SK-N-SH (cell line): Measurements from ENCODE around the gene SAMD14. TPM values are rescaled to one million over a fixed set of nuclear protein-coding genes. Genes with fewer than 3 reads are reported as not detected.

ENCODE experiments used
- CTCF ChIA-PET: fragments of 300-600, 350-600 bp; formaldehyde crosslinking; extraction: SDS; loops from one replicate; lab custom pipeline; 2021; lab: Yijun Ruan, JAX
- POLR2A ChIA-PET: fragments of 350-600 bp; sonication (Branson Sonifier 250); formaldehyde crosslinking; extraction: SDS; loops from one replicate; lab custom pipeline; 2020; ENCODE audit warnings: antibody characterized with exemption, inconsistent platforms; lab: Yijun Ruan, JAX
- DNase-seq: peaks from one replicate; pipeline ENCODE4 v3.0.0; 2012
- H2AFZ ChIP-seq: fragments of 200-600 bp; sonication (generic); 2 replicates; pipeline ENCODE4 v1.8.1; 2016; ENCODE audit warnings: antibody characterized with exemption, mild to moderate bottlenecking, low read depth
- H3F3A ChIP-seq: fragments of 200-600 bp; sonication (generic); replicated peaks from 2 replicates; pipeline ENCODE3; 2016; ENCODE audit warnings: antibody characterized with exemption, mild to moderate bottlenecking; ENCODE audit not compliant: insufficient read depth
- H3K27ac ChIP-seq, 2 experiments: fragments of 200-500 bp in 1 of 2; fragments of 200-600 bp in 1 of 2; sonication (Bioruptor generic) in 1 of 2; sonication (generic), shearing (Covaris generic) in 1 of 2; 2 replicates each; pipeline versions ENCODE4 v1.5.1 to v1.6.1; 2014 to 2016; ENCODE audit warnings: low read depth in 2 of 2, inconsistent platforms in 1 of 2, low read length in 1 of 2, mild to moderate bottlenecking in 1 of 2, mixed read lengths in 1 of 2
- H3K27me3 ChIP-seq: fragments of 200-600 bp; sonication (generic), shearing (Covaris generic); 2 replicates; pipeline ENCODE4 v1.6.1; 2016; ENCODE audit warnings: mixed run types; ENCODE audit not compliant: insufficient read depth
- H3K36me3 ChIP-seq, 2 experiments: fragments of 200-500 bp in 1 of 2; fragments of 200-600 bp in 1 of 2; sonication (Bioruptor generic) in 1 of 2; sonication (generic) in 1 of 2; replicated peaks in 1 of 2; 2 replicates each; pipeline versions ENCODE3 to v1.5.1; 2014 to 2016; ENCODE audit warnings: low read length in 1 of 2, mild to moderate bottlenecking in 1 of 2; ENCODE audit not compliant: insufficient read depth in 2 of 2, control insufficient read depth in 1 of 2
- H3K4me1 ChIP-seq, 2 experiments: fragments of 200-500 bp in 1 of 2; fragments of 200-600 bp in 1 of 2; sonication (Bioruptor generic) in 1 of 2; sonication (generic), shearing (Covaris generic) in 1 of 2; 2 replicates each; pipeline versions ENCODE4 v1.5.1 to v1.6.1; 2014 to 2016; ENCODE audit warnings: low read depth in 1 of 2, low read length in 1 of 2, mixed run types in 1 of 2; ENCODE audit not compliant: insufficient read depth in 2 of 2, control insufficient read depth in 1 of 2
- H3K4me2 ChIP-seq: fragments of 200-600 bp; sonication (generic), shearing (Covaris generic); 2 replicates; pipeline ENCODE4 v1.6.1; 2017; ENCODE audit warnings: mixed run types
- H3K4me3 ChIP-seq, 2 experiments: fragments of 200-500 bp in 1 of 2; fragments of 200-600 bp in 1 of 2; sonication (Bioruptor generic) in 1 of 2; sonication (generic), shearing (Covaris generic) in 1 of 2; 2 replicates each; pipeline versions ENCODE4 v1.5.1 to v1.8.1; 2014 to 2016; ENCODE audit warnings: low read depth in 2 of 2, inconsistent platforms in 1 of 2, low read length in 1 of 2, mild to moderate bottlenecking in 1 of 2, mixed read lengths in 1 of 2, moderate library complexity in 1 of 2
- H3K79me2 ChIP-seq: fragments of 200-600 bp; sonication (generic); 2 replicates; pipeline ENCODE4 v1.8.1; 2017; ENCODE audit warnings: mild to moderate bottlenecking; ENCODE audit not compliant: insufficient read depth
- H3K9ac ChIP-seq: fragments of 200-600 bp; sonication (generic); 2 replicates; pipeline ENCODE4 v1.6.1; 2017; ENCODE audit warnings: mixed run types
- H3K9me2 ChIP-seq: fragments of 200-600 bp; sonication (generic); 2 replicates; pipeline ENCODE4 v1.6.1; 2017; ENCODE audit warnings: mixed run types
- H3K9me3 ChIP-seq: fragments of 200-600 bp; sonication (generic); 2 replicates; pipeline ENCODE4 v1.6.1; 2017; ENCODE audit warnings: mixed run types, mild to moderate bottlenecking, moderate library complexity
- H4K20me1 ChIP-seq: fragments of 200-600 bp; sonication (generic); 2 replicates; pipeline ENCODE4 v1.6.1; 2017; ENCODE audit warnings: mild to moderate bottlenecking, mixed run types; ENCODE audit not compliant: insufficient read depth
- CHD2 ChIP-seq: fragments of 150-350 bp; IDR thresholded peaks from 2 replicates; pipeline ENCODE4 v1.6.1; 2018; ENCODE audit warnings: low read length; ENCODE audit not compliant: partially characterized antibody
- CTCF ChIP-seq: fragments of 200-600 bp; sonication (generic); IDR thresholded peaks from 2 replicates; pipeline ENCODE4 v1.6.1; 2017; ENCODE audit warnings: antibody characterized with exemption, mild to moderate bottlenecking, moderate library complexity
- ELF1 ChIP-seq: IDR thresholded peaks from 2 replicates; pipeline ENCODE4 v1.4.0; 2012
- EZH2phosphoT487 ChIP-seq: fragments of 200-600 bp; sonication (generic); IDR thresholded peaks from 2 replicates; pipeline ENCODE4 v1.6.1; 2017; ENCODE audit warnings: low read depth, mixed run types, mild to moderate bottlenecking, antibody characterized with exemption, moderate library complexity, borderline replicate concordance
- FOXM1 ChIP-seq: IDR thresholded peaks from 2 replicates; pipeline ENCODE4 v1.4.0; 2012; ENCODE audit warnings: low read depth, mild to moderate bottlenecking
- GATA2 ChIP-seq: sonication (generic); formaldehyde crosslinking; IDR thresholded peaks from 2 replicates; pipeline ENCODE4 v1.5.0; 2020; ENCODE audit warnings: mild to moderate bottlenecking, missing genetic modification reagents
- IRF3 ChIP-seq: fragments of 150-350 bp; IDR thresholded peaks from 2 replicates; pipeline ENCODE4 v1.6.1; 2016; ENCODE audit warnings: mild to moderate bottlenecking, low read depth, low read length
- MAX ChIP-seq: IDR thresholded peaks from 2 replicates; pipeline ENCODE4 v1.4.0; 2012; ENCODE audit warnings: low read depth
- MEF2A ChIP-seq: IDR thresholded peaks from 2 replicates; pipeline ENCODE4 v1.4.0; 2012; ENCODE audit warnings: low read depth, borderline replicate concordance
- MXI1 ChIP-seq: IDR thresholded peaks from 2 replicates; pipeline ENCODE4 v1.6.1; 2012; ENCODE audit warnings: mild to moderate bottlenecking, low read depth, low read length, improper control_type of control experiment
- NRF1 ChIP-seq: IDR thresholded peaks from 2 replicates; pipeline ENCODE4 v1.6.1; 2012; ENCODE audit warnings: low read depth, mild to moderate bottlenecking, low read length
- RAD21 ChIP-seq: IDR thresholded peaks from 2 replicates; pipeline ENCODE4 v1.6.1; 2012; ENCODE audit warnings: mild to moderate bottlenecking, low read length
- RCOR1 ChIP-seq: fragments of 150-350 bp; IDR thresholded peaks from 2 replicates; pipeline ENCODE4 v1.6.1; 2017; ENCODE audit warnings: antibody characterized with exemption, low read length
- RFX5 ChIP-seq: IDR thresholded peaks from 2 replicates; pipeline ENCODE4 v1.6.1; 2012; ENCODE audit warnings: mild to moderate bottlenecking, improper control_type of control experiment, low read length
- RXRA ChIP-seq: IDR thresholded peaks from 2 replicates; pipeline ENCODE4 v1.4.0; 2012; ENCODE audit warnings: low read depth, mild to moderate bottlenecking, borderline replicate concordance
- SIN3A ChIP-seq: IDR thresholded peaks from 2 replicates; pipeline ENCODE4 v1.6.1; 2012; ENCODE audit warnings: low read depth, mild to moderate bottlenecking, low read length, moderate library complexity, borderline replicate concordance
- SMC3 ChIP-seq: IDR thresholded peaks from 2 replicates; pipeline ENCODE4 v1.6.1; 2012; ENCODE audit warnings: low read depth, low read length, improper control_type of control experiment
- TAF1 ChIP-seq: IDR thresholded peaks from 2 replicates; pipeline ENCODE4 v1.6.1; 2012; ENCODE audit warnings: low read depth, mild to moderate bottlenecking, low read length, moderate library complexity, borderline replicate concordance
- TCF12 ChIP-seq: IDR thresholded peaks from 2 replicates; pipeline ENCODE4 v1.4.0; 2012
- TEAD4 ChIP-seq: IDR thresholded peaks from 2 replicates; pipeline ENCODE4 v1.4.0; 2012; ENCODE audit warnings: mild to moderate bottlenecking, borderline replicate concordance; ENCODE audit not compliant: insufficient read depth
- USF2 ChIP-seq: fragments of 150-350 bp; IDR thresholded peaks from 2 replicates; pipeline ENCODE4 v1.6.1; 2017; ENCODE audit warnings: antibody characterized with exemption, low read length, low read depth, borderline replicate concordance
- YY1 ChIP-seq: IDR thresholded peaks from 2 replicates; pipeline ENCODE4 v1.4.0; 2012; ENCODE audit warnings: low read depth, mild to moderate bottlenecking
- ZBTB33 ChIP-seq: IDR thresholded peaks from 2 replicates; pipeline ENCODE4 v1.4.0; 2012; ENCODE audit warnings: low read depth, borderline replicate concordance
- WGBS: methylation state at CpG from one replicate; pipeline ENCODE4 v1.1.6; 2017; ENCODE audit warnings: low lambda C conversion rate; 5-methylcytosine and 5-hydroxymethylcytosine counted together
- polyA plus RNA-seq, 3 experiments: library from polyadenylated mRNA; depleted of rRNA; stranded (reverse); fragments of >200 nt; gene quantifications; 2 replicates each; pipeline ENCODE4 v1.2.3, GENCODE V29; 2012

Gene SAMD14
- polyA plus RNA-seq, 1 of the 3 experiments (the other 2 are of a cell fraction) = 3.4 TPM

GRCh38 chr17:50169121-50169764 is 39.3 kb upstream of the SAMD14 start:
- H3K4me2 ChIP-seq = no peak overlapping the region
- H3K9ac ChIP-seq = no peak overlapping the region
- H3K9me3 ChIP-seq = no peaks in the 10 kb centered on the region
- H4K20me1 ChIP-seq = no peaks in the 10 kb centered on the region
- no peaks in the 10 kb centered on the region for H3K9me2 ChIP-seq
- no peaks in the 10 kb centered on the region for H3K27me3 ChIP-seq
- no peak overlapping the region for H2AFZ ChIP-seq
- ChIA-PET CTCF (interaction anchor here (0.6 to 17.0 kb wide), 58 partner anchors 8 to 413 kb away, joined by 3 to 517 read pairs (median 5); partner anchors contain the start of genes COL1A1, PDK2, PPP1R9B and RSAD1), POLR2A (interaction anchor here (1.1 kb wide), 1 partner anchor 9 kb away, joined by 5 read pairs; no protein-coding TSS in a partner anchor)
- H3K36me3 ChIP-seq = no peaks in the 10 kb centered on the region
- peaks cover 12 to 22% of the 10 kb centered on the region in 2 experiments for H3K4me1 ChIP-seq
- TF ChIP-seq SMC3 = peak; percentile 99
- TF ChIP-seq FOXM1 = no peak
- no peak for TF ChIP-seq IRF3
- no peak for TF ChIP-seq GATA2 (CRISPR knock-in tag)
- no peak for TF ChIP-seq MEF2A
- 0 out of 2 replicates have a peak, but pooled peaks have one; percentile 9 for TF ChIP-seq RFX5
- no peak for TF ChIP-seq MAX
- TF ChIP-seq RAD21 = peak; percentile 98
- no peak for TF ChIP-seq NRF1
- no peak for TF ChIP-seq EZH2phosphoT487
- TF ChIP-seq CHD2 = peak; percentile 18
- peak; percentile 99 for TF ChIP-seq CTCF
- TF ChIP-seq YY1 = no peak
- peak; percentile 77; the same call in 1 of the 2 replicates for TF ChIP-seq SIN3A
- no peak for TF ChIP-seq ELF1
- TF ChIP-seq RCOR1 = no peak
- TF ChIP-seq TAF1 = 0 out of 2 replicates have a peak, but pooled peaks have one; percentile 19
- TF ChIP-seq USF2 = no peak
- TF ChIP-seq TEAD4 = no peak
- no peak for TF ChIP-seq ZBTB33
- no peak for TF ChIP-seq RXRA
- TF ChIP-seq MXI1 = 0 out of 2 replicates have a peak, but pooled peaks have one; percentile 46
- no peak for TF ChIP-seq TCF12
- 26% methylated on average over 14 of the region's 14 CpGs for WGBS
- no peak overlapping the region for H3K4me3 ChIP-seq
- no peaks in the 10 kb centered on the region for H3K79me2 ChIP-seq
- H3F3A ChIP-seq = peaks cover 18% of the 10 kb centered on the region
- peak; percentile 90 for DNase-seq
- H3K27ac ChIP-seq = no peak overlapping the region
